GM10847 (cell line): ENCODE measurements around the gene MTA2.

Source experiments
- POLR2A ChIP-seq: IDR thresholded peaks from 2 replicates; pipeline ENCODE4 v1.6.1; 2011; ENCODE audit not compliant: insufficient read length; ENCODE audit errors: extremely low read depth

Gene MTA2

GRCh38 chr11:62577046-62577714 is 24.5 kb downstream of the MTA2 start:
- TF ChIP-seq POLR2A = no peak

DNA sequence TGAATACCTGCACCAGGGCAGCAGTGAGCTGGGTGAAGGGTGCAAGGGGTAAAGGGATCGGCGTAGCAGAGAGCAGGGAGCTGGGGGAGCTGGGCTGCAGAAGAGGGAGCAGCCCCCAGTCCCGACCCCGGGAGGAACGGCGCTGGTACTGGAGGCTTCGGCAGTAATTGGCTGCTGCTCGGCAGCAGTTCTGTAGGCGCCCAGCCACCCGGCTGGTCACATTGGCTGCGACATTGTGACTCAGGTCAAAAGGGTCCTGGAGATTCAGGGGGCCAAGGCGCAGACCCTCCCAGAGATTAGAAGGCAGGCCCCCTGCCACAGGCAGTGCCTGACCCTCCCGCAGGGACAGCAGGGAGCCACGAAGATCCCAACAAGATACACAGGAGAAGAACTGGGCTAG is 25.8 kb downstream of the MTA2 start:
- no peak for TF ChIP-seq POLR2A

DNA sequence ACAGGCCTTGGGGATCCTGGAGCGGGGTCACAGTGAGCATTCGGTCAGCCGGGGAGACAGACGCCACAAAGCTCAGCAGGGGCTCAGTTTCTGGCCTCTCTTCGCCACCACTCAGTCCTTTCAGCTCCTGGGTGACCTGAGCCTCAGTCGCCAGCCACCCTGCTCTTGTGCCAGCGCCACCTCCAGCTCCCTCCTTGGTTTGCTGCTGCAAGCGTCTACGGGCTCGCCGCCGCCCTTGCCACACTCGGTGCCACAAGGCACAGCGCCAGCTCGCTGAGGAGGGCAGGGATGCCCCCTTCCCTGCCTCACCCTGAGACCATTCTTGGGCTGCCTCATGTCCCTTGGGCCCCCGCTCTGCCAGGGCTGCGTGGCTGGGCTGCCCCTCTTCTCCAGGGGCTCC is 26.5 kb downstream of the MTA2 start:
- TF ChIP-seq POLR2A = no peak

DNA sequence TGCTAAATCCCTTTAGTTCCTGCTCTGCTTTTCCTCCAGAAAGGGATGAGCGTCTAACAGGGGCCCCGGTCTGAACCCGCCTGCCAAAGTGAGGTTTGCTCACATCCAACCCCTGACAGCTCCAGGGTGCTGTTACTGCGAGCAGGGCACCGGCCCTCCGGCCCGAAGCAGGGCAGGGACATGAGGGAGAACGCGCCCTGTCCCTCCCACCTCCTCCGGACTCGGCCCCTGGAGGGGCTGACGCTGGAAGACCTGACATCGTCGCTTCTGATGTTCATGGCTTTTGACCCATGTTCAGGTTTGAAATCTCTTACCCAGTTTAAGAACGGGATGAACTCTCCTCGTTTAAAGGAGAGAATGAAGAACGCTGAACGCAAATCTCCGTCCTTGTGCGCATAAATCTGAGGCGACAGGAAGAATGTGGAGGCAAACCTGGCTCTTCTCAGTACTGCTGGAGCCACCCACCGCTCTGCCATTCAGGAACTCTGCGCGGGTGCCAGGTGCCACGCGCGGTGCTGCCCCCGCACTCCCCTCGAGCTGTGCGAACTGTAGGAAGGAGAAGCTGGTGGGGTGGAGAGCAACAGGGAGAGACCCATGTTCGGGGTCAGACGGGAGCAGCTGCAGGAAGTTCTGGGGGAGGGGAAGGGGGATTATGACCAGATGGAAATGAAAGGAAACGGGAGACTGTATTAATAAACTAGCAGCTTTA is 27.1 kb downstream of the MTA2 start:
- no peak for TF ChIP-seq POLR2A

GRCh38 chr11:62573592-62574362 is 27.9 kb downstream of the MTA2 start, which contains the start of gene EEF1G:
EEF1G (minus strand) TSS chr11:62573891; CDS start chr11:62573842, 49 bp downstream.
- TF ChIP-seq POLR2A = peak; percentile 62

DNA sequence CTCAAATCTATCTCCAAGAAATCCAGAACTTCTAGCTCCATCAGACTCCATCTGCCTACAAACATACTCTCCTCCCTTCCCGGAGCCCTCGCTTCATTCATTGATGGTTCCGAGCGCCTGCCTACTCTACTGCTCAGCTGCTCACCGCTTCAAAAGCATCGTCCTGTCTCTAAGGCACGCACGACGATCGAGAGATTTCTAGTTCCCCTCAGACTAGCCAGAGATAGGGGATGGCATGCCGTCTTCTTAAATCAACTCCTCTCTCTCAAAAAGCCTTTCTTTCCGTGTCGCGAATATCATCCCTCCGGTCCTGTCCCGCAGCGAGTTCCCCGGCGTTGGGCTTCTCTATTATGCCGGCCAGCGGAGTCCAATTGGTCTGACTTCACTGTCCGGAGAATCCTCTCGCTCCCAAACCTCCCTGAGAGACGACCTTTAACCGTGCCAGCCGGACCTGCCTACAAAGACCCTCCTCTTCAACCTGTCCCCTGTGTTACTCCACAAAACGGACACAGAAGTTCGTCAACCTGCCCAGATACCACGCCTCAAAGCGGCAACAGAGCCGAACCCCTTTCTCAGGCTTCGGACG is 28.6 kb downstream of the MTA2 start:
- TF ChIP-seq POLR2A = no peak

DNA sequence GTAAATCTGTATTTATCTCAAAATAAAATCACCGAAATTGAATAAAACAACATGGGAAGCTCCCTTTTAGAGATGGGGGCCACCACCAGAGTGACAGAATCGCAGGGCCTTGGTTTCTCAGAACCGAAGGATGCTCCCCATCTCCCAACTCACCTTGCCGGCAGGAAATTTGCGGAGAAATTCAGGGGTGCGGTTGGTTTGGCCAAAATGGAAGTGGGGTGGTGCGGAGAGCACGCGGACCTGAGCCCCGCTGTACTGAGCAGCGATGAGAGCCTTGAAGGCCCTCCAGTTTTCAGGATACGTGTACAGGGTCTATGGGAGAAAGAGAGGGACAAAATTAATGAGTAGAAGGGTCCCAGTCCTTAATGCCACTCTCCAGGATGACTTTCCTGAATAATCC is 29.2 kb downstream of the MTA2 start:
- TF ChIP-seq POLR2A = no peak

- no peak for TF ChIP-seq POLR2A
Measured at GRCh38 chr11:62569611-62570010, 32.1 kb downstream of the MTA2 start.

DNA sequence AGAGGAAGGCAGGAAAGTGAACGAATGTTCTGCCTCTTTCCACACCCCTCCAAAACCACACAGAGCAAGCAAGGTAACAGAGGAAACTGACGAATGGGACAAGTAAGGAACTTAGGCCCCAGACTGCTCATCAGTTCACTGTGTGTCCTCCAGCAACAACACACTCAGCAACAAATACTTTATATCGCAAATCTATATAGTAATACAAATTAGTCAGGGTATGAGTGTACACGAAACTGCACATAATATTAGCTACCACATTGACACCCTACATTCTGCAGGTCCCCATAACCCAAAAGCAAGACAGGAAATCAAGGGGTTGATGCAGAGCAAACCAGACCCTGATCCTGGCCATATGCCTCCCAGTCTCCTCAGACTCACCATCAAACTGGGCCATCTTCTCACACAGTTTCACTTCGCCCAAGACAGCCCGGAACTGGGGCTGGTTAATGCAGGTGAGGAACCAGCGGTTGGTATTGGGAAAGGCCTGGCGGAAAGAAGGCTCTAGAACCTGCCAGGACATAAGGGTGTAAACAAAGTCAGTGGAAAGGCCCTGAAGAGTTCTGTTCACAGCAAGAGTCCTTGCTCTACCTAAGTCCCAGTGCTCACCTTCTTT is 34.5 kb downstream of the MTA2 start:
- TF ChIP-seq POLR2A = no peak

GRCh38 chr11:62566247-62566646 is 35.4 kb downstream of the MTA2 start:
- TF ChIP-seq POLR2A = no peak

DNA sequence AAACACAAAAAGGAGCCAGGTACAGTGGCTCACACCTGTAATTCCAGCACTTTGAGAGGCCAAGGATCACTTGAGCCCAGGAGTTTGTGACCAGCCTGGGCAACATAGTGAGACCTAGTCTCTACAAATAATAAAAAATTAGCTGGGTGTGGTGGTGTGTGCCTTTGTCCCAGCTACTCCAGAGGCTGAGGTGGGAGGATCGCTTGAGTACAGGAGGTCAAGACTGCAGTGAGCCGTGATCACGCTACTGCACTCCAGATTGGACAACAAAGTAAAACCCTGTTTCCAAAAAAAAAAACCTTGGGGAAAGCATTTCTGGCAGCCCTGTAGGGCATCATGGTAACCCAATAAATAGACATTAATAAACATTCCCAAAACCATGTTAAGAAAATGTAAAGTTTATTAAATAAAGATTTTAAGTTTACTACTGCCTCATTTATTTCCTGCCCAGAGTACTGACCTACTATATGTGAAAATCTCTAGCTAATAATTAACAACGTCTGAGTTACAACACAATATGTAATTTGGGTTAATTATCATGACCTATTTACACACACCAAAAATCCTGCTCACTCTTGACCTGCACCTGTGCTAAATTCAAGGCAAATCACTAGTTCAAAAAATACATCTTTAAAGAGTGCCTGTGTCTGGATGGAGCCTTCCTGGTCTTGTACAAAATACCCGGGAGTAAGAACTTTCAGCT is 36.4 kb downstream of the MTA2 start:
- no peak for TF ChIP-seq POLR2A

- TF ChIP-seq POLR2A = no peak
Measured at GRCh38 chr11:62560566-62561103, 41.0 kb downstream of the MTA2 start.

- TF ChIP-seq POLR2A = no peak
Measured at GRCh38 chr11:62559204-62559603, 42.5 kb downstream of the MTA2 start.

- TF ChIP-seq POLR2A = no peak
Measured at GRCh38 chr11:62558669-62559068, 43.0 kb downstream of the MTA2 start.
